ENCODE results near the gene IL32. TPM values are rescaled to one million over a fixed set of nuclear protein-coding genes. Genes with fewer than 3 reads are reported as not detected.

The IL32 gene, protein sequence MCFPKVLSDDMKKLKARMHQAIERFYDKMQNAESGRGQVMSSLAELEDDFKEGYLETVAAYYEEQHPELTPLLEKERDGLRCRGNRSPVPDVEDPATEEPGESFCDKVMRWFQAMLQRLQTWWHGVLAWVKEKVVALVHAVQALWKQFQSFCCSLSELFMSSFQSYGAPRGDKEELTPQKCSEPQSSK
- 44.8 TPM for total RNA-seq

GRCh38 chr16:3065069-3065741 lies at the start of gene IL32:
IL32 (plus strand) TSS chr16:3065640; CDS start chr16:3065812, 172 bp downstream.

DNA sequence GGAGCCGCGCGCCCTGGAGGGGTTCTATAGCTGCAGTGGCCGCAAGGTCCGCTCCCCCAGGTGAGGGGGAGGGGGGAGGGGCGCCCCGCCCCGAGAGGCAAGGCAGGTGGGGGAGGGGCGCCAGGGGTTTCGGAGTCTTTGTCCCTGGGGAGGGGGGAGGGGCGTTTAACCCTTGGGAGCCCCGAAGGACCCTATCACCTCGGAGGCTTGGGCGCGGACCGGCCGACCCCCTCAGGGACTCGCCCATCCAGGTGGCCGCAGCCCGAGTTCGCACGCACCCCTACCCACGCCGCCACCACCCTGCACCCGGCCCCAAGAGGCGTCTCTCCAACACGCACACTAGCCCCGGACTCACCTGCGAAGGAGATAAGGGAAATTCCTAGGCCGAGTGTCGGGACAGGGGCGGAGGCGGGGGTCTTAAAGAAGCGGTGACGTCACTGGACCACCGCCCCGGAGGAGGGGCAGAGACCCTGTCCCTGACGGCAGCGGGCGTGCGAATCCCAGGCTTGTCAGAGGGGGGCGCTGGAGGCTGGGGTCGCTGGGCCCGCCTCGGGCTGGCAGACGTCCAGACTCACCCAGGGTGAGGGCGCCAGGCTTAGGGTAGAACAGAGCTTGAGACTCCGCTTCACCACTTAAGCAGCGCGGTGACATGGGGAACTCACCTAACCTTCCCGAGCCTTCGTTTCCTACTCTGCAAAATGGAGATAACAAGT lies 47.5 kb upstream of the IL32 start, which contains the start of gene CLDN6:
CLDN6 (minus strand) TSS at position 390 of the 713 bp plus-strand sequence. CDS start 2,162 bp downstream, outside the sequence.

DNA sequence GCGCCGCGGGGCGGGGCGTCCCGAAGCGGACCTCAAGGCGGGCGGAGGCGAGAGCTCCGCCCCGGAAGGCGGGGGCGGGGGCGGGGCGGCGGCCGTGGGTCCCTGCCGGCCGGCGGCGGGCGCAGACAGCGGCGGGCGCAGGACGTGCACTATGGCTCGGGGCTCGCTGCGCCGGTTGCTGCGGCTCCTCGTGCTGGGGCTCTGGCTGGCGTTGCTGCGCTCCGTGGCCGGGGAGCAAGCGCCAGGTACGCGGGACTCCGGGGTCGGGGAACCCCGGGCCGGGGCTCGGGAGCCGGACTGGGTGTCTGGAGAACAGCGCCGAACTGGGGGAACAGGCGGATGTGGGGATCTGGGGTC lies 45.2 kb upstream of the IL32 start, which contains the start of gene TNFRSF12A:
TNFRSF12A (plus strand) TSS at position 122 of the 357 bp plus-strand sequence; CDS start at position 152, 30 bp downstream.

GRCh38 chr16:3023669-3024478 lies 41.6 kb upstream of the IL32 start, which contains the start of the genes HCFC1R1 and THOC6:
HCFC1R1 (minus strand) TSS chr16:3023942; CDS start chr16:3023941, 1 bp downstream.
THOC6 (plus strand) TSS chr16:3024035; CDS start chr16:3024327, 292 bp downstream.

GRCh38 chr16:3036726-3037315 lies 28.6 kb upstream of the IL32 start, which contains the start of gene BICDL2:
BICDL2 (minus strand) TSS chr16:3036944; CDS start chr16:3035496, 1,448 bp downstream.

GRCh38 chr16:3045758-3046640 lies 19.4 kb upstream of the IL32 start, which contains the start of gene MMP25:
MMP25 (plus strand) TSS chr16:3046561; CDS start chr16:3046918, 357 bp downstream.

GRCh38 chr16:3098459-3099394 lies 33.3 kb downstream of the IL32 start, which contains the start of gene ZSCAN10:
ZSCAN10 (minus strand) TSS chr16:3099294; CDS start chr16:3092937, 6,357 bp downstream.

DNA sequence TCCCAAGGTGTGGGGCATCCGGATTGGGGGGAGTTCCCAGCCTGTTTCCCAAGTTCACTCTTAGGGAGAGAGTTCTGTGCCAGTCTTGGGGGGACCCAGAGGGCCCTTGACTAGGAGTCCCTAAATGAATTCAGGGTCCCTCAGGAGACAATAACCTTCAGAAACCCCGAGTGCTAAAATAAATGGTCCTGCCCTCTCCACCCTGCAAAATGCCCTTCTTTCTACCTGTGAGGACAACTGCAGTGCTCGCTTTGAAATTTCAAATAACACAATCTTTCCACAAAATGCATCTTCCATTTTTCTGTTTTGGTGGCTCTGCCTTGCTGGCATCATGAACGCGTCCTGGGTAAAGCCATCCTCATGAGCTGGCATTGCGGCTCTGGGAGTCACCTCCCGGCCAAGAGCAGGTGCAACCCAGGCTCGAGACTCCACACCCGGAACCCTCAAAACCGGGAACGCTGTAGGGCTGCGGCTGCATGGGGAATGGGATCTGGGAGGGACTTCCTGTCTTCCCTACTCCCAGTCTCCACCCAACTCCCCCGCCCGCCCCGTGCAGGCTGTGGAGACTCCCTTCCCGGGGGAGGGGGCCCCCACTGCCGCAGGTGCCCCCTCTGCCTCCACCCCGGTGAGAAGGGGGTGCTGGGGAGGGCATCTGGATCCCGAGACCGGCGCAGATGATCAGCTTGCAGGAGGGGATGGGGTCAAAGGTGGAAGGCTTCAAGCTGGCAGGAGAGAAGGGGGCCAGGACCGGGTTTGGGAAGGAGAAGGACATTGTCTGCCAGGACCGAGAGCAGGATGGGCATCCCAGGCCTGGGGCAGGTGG lies 46.8 kb downstream of the IL32 start, which contains the start of gene ZNF205:
ZNF205 (plus strand) TSS at position 529 of the 823 bp plus-strand sequence. CDS start 845 bp downstream, outside the sequence.

Small RNA genes within 50 kb of the gene (small RNA-seq; reads per million reads assigned to genes)
- not detected for gene RNU1-22P (ENCODE audit: low replicate concordance)

Other genes starting within 250 kb of the IL32 start
- gene PRSS21, start 248.4 kb upstream of the IL32 start, total RNA-seq, result not detected
- 0.70 TPM for gene ZG16B, start 235.3 kb upstream of the IL32 start, total RNA-seq
- gene PRSS22, start 207.5 kb upstream of the IL32 start, total RNA-seq, result 4.1 TPM
- gene FLYWCH2, start 182.4 kb upstream of the IL32 start, total RNA-seq, result 44.1 TPM
- 23.8 TPM for gene FLYWCH1, start 153.7 kb upstream of the IL32 start, total RNA-seq
- gene KREMEN2, start 101.4 kb upstream of the IL32 start, total RNA-seq, result 2.9 TPM
- gene PAQR4, start 96.3 kb upstream of the IL32 start, total RNA-seq, result 5.2 TPM
- gene PKMYT1, start 85.2 kb upstream of the IL32 start, total RNA-seq, result 8.6 TPM
- 2.5 TPM for gene CLDN9, start 52.7 kb upstream of the IL32 start, total RNA-seq
- 7.6 TPM for gene CLDN6, start 47.5 kb upstream of the IL32 start, total RNA-seq
- 25.6 TPM for gene TNFRSF12A, start 45.3 kb upstream of the IL32 start, total RNA-seq
- gene HCFC1R1, start 41.7 kb upstream of the IL32 start, total RNA-seq, result 25.4 TPM
- gene THOC6, start 41.6 kb upstream of the IL32 start, total RNA-seq, result 18.2 TPM
- gene BICDL2, start 28.7 kb upstream of the IL32 start, total RNA-seq, result 3.3 TPM
- 4.4 TPM for gene MMP25, start 19.1 kb upstream of the IL32 start, total RNA-seq
- 0.12 TPM for gene ZSCAN10, start 33.7 kb downstream of the IL32 start, total RNA-seq
- 19.0 TPM for gene ZNF205, start 46.9 kb downstream of the IL32 start, total RNA-seq
- 13.0 TPM for gene ZNF213, start 69.4 kb downstream of the IL32 start, total RNA-seq
- gene OR1F1, start 122.6 kb downstream of the IL32 start, total RNA-seq, result not detected
- 9.2 TPM for gene ZNF200, start 169.5 kb downstream of the IL32 start, total RNA-seq
- 2.9 TPM for gene MEFV, start 191.0 kb downstream of the IL32 start, total RNA-seq
- gene ZNF263, start 217.9 kb downstream of the IL32 start, total RNA-seq, result 55.0 TPM
- gene TIGD7, start 239.8 kb downstream of the IL32 start, total RNA-seq, result 14.2 TPM
- gene ZNF75A, start 239.9 kb downstream of the IL32 start, total RNA-seq, result 36.3 TPM